ENCODE measurements around the gene RLN3.
"Not testable (repeated sequence)": the region's sequence is repeated elsewhere in the genome, so short reads cannot be mapped to it uniquely, and the experiment has no call there.

RLN3 gene

DNA sequence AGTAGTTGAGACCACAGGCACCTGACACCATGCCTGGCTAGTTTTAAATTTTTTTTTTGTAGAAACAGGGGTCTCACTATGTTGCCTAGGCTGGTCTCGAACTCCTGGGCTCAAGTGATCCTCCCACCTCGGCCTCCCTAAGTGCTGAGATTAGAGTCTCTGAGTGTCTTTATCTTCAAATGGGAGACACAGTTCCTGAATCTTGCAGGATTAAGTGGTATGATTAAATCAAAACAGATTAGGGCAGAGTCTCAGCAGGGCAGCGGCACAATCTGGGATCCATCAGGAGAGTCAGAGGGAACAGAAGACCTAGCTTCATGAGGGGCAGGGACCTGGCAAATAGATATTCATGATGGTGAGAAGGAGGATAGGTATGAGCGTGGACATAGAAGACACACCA, 953 bp downstream of the RLN3 start:
- Mint-ChIP-seq H3K27me3 (no peaks in the 10 kb centered on the region), H3K9me3 (ENCODE audit: low read depth) (no peaks in the 10 kb centered on the region), H3K36me3 (peaks cover under 1% of the 10 kb centered on the region), H3K4me3 (no peak overlapping the region), H3K27ac (peak overlapping the region; percentile 56), H3K4me1 (ENCODE audit: low read depth) (peaks cover 18% of the 10 kb centered on the region)

DNA sequence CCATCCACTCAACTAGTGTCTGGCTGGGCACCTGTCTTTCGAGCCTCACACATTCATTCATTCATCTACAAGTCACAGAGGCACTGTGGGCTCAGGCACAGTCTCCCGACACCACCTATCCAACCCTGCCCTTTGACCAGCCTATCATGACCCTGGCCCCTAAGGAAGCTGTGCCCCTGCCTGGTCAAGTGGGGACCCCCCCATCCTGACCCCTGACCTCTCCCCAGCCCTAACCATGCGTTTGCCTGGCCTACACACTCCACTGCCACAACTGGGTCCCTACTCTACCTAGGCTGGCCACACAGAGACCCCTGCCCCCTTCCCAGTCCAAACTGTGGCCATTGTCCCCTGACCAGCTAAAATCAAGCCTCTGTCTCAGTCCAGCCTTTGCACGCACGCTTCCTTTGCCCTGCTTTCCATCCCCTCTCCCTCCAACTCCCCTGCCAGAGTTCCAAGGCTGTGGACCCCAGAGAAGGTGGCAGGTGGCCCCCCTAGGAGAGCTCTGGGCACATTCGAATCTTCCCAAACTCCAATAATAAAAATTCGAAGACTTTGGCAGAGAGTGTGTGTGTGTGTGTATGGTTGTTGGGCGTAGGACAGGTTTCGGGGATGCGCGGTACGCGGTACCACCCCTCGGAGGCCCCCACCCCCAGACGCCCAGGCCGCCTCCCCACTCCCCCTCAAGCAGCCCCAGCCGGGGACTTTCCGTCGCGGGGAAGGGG, 3.2 kb downstream of the RLN3 start:
- Mint-ChIP-seq H3K4me1 (ENCODE audit: low read depth) (peaks cover 25% of the 10 kb centered on the region), H3K36me3 (peaks cover 3% of the 10 kb centered on the region), H3K27me3 (no peaks in the 10 kb centered on the region), H3K4me3 (peak overlapping the region; percentile 92), H3K9me3 (ENCODE audit: low read depth) (no peaks in the 10 kb centered on the region), H3K27ac (peak overlapping the region; percentile 36)

DNA sequence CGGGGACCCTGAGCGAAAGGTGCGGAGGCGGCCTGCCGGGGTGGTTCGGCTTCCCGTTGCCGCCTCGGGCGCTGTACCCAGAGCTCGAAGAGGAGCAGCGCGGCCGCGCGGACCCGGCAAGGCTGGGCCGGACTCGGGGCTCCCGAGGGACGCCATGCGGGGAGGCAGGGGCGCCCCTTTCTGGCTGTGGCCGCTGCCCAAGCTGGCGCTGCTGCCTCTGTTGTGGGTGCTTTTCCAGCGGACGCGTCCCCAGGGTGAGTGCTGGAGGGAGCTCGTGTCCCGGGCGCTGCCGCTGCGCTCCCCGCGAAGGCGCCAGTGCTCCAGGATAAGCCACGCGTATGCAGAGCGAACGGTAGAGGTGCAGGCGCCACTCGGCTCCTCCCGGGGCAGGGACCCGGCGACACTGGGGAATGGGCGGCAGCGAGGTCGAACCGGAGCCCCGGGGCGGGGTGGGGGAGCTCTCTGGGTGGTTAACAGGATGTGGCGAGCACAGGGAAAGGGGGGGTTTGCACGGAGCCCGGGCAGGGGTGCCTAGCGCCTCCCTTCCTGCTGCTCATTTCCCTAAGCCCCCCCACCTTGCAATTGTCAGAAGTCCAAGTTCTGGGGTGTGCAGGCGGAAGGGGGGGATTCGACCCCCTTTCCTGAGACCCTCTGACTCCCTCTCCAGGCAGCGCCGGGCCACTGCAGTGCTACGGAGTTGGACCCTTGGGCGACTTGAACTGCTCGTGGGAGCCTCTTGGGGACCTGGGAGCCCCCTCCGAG, 4.0 kb downstream of the RLN3 start, which contains the start of gene IL27RA:
TSS of gene IL27RA (plus strand) at position 44 of the 762 bp plus-strand sequence. CDS start at position 155, 111 bp downstream.
- Mint-ChIP-seq H3K36me3 (peaks cover 3% of the 10 kb centered on the region), H3K4me1 (ENCODE audit: low read depth) (peaks cover 27% of the 10 kb centered on the region), H3K27ac (peak within 1 kb of the TSS; percentile 88), H3K4me3 (peak within 1 kb of the TSS; percentile 92), H3K9me3 (ENCODE audit: low read depth) (no peaks in the 10 kb centered on the region), H3K27me3 (no peaks in the 10 kb centered on the region)

DNA sequence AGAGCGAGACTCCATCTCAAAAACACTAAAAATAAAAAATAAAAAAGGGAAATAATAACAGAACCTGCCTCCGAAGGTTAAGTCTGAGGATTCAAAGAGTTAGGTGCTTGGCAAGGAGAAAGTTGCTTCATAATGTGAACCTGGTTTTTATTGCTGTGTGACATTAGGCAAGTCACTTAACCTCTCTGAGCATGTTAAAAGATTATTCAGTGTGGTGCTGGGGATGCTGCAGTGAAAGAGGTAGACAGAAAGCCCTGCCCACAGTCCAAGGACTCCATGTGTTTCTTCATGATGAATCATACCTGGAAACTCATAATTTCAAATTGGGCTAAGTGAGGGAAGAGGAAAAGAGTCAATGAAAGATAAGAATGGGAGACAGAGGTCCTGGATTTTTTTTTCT, 6.0 kb downstream of the RLN3 start:
- Mint-ChIP-seq H3K4me1 (ENCODE audit: low read depth) (peaks cover 29% of the 10 kb centered on the region), H3K9me3 (ENCODE audit: low read depth) (no peaks in the 10 kb centered on the region), H3K27ac (peak overlapping the region; percentile 90), H3K4me3 (peak overlapping the region; percentile 80), H3K27me3 (no peaks in the 10 kb centered on the region), H3K36me3 (peaks cover 3% of the 10 kb centered on the region)

DNA sequence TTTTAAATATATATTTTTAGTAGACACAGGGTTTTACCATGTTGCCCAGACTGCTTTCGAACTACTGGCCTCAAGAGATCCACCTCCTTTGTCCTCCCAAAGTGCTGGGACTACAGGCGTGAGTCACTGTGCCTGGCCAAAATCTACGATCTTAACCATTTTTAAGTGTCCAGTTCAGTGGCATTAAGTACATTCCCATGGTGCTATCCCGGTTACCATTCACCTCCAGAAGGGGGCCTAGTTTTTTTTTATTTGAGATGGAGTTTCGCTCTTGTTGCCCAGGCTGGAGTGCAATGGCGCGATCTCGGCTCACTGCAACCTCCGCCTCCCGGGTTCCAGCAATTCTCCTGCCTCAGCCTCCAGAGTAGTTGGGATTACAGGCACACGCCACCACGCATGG, 7.2 kb downstream of the RLN3 start:
- H3K9me3 Mint-ChIP-seq (ENCODE audit: low read depth); H3K36me3 Mint-ChIP-seq; H3K27ac Mint-ChIP-seq; H3K4me3 Mint-ChIP-seq; H3K27me3 Mint-ChIP-seq: not testable (repeated sequence)
- H3K4me1 Mint-ChIP-seq (ENCODE audit: low read depth): peaks cover 27% of the 10 kb centered on the region

DNA sequence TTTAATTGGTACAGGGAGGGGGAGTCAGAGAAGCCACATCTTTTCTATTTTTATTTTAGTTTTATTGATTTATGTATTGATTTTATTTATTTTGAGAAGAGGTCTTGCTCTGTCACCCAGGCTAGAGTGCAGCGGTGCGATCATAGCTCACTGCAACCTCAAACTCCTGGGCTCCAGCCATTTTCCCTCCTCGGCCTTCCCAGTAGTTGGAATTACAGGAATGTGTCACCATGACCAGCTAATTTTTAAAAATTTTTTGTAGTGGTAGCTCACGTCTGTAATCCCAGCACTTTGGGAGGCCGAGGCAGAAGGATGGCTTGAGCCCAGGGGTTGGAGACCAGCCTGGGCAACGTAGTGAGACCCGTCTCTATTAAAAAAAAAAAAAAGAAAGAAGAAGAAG, 7.8 kb downstream of the RLN3 start:
- H3K4me3 Mint-ChIP-seq: no peak overlapping the region
- H3K36me3 Mint-ChIP-seq: peaks cover 3% of the 10 kb centered on the region
- H3K9me3 Mint-ChIP-seq (ENCODE audit: low read depth): no peaks in the 10 kb centered on the region
- H3K27me3 Mint-ChIP-seq: no peaks in the 10 kb centered on the region
- no peak overlapping the region for H3K27ac Mint-ChIP-seq
- peaks cover 25% of the 10 kb centered on the region for H3K4me1 Mint-ChIP-seq (ENCODE audit: low read depth)

DNA sequence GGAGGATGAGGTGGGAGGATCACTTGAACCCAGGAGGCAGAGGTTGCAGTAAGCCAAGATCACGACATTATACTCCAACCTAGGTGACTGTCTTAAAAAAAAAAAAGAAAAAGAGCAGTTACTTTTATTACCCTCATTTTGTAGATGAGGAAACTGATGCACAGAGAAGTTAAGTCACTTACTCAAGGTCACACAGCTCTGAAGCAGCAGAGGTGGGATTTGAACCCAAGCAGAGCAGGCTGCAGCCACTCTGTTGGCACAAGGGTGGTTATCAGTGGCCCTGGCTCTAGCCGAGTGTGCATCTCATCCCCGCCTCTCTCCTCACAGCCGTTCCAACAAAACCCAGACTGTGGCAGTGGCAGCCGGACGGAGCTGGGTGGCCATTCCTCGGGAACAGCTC, 11.2 kb downstream of the RLN3 start:
- Mint-ChIP-seq H3K4me3 (no peak overlapping the region), H3K9me3 (ENCODE audit: low read depth) (no peaks in the 10 kb centered on the region), H3K36me3 (peaks cover 2% of the 10 kb centered on the region), H3K27ac (no peak overlapping the region), H3K27me3 (no peaks in the 10 kb centered on the region), H3K4me1 (ENCODE audit: low read depth) (peaks cover 14% of the 10 kb centered on the region)

DNA sequence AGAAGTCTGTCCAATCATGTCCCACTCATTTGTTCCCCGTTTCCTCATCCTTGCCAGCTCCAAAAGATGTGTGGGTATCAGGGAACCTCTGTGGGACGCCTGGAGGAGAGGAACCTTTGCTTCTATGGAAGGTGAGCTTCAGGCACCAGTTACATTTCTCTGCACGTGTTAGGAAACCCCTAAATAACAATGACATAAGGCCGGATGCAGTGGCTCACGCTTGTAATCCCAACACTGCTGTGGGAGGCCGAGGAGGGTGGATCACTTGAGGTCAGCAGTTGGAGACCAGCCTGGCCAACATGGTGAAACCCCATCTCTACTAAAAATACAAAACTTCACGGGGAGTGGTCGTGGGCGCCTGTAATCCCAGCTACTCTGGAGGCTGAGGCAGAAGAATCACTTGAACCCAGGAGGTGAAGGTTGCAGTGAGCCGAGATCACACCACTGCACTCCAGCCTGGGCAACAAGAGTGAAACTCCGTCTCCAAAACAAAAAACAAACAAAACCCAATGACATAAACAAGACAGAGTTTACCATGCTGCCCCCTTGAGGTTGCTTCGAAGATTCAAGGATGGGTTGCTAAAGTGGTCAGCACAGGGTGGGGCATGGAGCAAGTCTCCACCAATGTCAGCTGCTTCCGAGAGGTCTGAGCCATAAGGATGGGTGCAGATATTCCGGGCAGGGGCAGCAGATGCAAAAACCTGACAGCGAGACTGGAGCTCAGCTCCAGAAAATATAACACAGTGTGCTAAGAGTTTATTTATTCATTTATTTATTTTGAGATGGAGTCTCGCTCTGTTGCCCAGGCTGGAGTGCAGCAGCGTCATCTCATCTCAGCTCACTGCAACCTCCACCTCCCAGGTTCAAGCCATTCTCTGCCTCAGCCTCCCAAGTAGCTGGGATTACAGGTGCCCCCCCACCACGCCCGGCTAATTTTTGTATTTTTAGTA, 15.0 kb downstream of the RLN3 start:
- not testable (repeated sequence) for H3K4me1 Mint-ChIP-seq (ENCODE audit: low read depth); H3K9me3 Mint-ChIP-seq (ENCODE audit: low read depth); H3K27me3 Mint-ChIP-seq; H3K36me3 Mint-ChIP-seq; H3K4me3 Mint-ChIP-seq
- H3K27ac Mint-ChIP-seq: peak overlapping the region; percentile 64

DNA sequence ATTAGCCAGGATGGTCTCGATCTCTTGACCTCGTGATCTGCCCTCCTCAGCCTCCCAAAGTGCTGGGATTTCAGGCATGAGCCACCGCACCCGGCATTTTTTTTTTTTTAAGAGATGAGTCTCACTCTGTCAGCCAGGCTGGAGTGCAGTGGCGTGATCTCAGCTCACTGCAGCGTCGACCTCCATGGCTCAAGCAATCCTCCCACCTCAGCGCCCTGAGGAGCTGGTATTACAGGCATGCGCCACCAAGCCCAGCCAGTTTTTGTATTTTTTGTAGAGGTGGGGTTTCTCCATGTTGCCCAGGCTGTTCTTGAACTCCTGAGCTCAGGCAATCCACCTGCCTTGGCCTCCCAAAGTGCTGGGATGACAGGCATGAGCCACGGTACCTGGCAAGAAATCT, 19.9 kb downstream of the RLN3 start:
- not testable (repeated sequence) for H3K36me3 Mint-ChIP-seq; H3K27ac Mint-ChIP-seq; H3K27me3 Mint-ChIP-seq; H3K4me3 Mint-ChIP-seq; H3K9me3 Mint-ChIP-seq (ENCODE audit: low read depth)
- peaks cover 10% of the 10 kb centered on the region for H3K4me1 Mint-ChIP-seq (ENCODE audit: low read depth)

DNA sequence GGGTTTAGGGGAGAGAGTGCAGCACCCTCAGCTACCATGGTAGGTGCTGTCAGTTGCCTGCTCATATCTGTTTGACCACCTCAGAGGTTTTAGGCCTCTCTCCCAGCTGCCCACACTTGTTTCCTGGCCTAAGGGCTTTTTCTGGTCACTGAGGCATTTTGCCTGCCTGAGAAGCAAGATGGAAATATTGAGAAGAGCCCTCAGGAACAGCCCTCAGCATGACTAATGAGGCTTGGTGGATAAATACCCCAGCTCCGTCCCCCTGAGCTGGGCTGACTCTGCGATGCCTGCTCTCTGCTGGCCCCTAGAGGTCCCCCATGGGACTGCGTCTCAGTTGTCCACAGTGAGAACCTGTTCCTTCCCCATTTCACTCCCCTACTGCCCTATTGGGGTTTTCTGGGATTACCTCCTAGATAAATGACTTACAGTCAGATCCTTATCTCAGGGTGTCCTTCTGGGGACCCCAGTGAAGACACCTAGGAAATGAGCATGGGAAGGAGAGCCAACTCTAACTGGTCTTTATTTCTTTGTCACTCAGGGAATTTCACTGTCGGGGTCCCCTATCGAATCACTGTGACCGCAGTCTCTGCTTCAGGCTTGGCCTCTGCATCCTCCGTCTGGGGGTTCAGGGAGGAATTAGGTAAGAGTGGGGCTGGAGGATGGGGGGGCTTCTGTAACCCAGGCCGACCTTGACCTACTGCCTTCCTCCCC, 20.6 kb downstream of the RLN3 start:
- peak overlapping the region; percentile 28 for H3K27ac Mint-ChIP-seq
- H3K36me3 Mint-ChIP-seq: peaks cover 5% of the 10 kb centered on the region
- no peaks in the 10 kb centered on the region for H3K27me3 Mint-ChIP-seq
- no peak overlapping the region for H3K4me3 Mint-ChIP-seq
- no peaks in the 10 kb centered on the region for H3K9me3 Mint-ChIP-seq (ENCODE audit: low read depth)
- H3K4me1 Mint-ChIP-seq (ENCODE audit: low read depth): peaks cover 9% of the 10 kb centered on the region

DNA sequence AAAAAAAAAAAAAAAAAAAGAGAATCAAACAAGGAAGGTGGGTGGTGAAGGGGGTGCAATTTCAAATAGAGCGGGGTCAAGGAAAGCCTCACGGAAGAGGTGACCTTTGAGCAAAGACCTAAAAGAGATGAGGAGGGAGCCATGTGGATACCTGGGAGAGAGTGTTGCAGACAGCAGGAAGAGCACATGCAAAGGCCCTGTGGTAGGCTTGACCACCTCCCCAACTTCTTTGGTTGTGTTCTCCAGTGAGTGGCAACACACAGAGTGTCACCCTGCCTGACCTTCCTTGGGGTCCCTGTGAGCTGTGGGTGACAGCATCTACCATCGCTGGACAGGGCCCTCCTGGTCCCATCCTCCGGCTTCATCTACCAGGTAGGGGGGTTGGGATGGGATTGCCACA, 22.6 kb downstream of the RLN3 start:
- H3K9me3 Mint-ChIP-seq (ENCODE audit: low read depth): no peaks in the 10 kb centered on the region
- no peak overlapping the region for H3K4me3 Mint-ChIP-seq
- H3K4me1 Mint-ChIP-seq (ENCODE audit: low read depth): peaks cover 10% of the 10 kb centered on the region
- H3K27me3 Mint-ChIP-seq: no peaks in the 10 kb centered on the region
- H3K36me3 Mint-ChIP-seq: peaks cover 5% of the 10 kb centered on the region
- H3K27ac Mint-ChIP-seq: no peak overlapping the region

DNA sequence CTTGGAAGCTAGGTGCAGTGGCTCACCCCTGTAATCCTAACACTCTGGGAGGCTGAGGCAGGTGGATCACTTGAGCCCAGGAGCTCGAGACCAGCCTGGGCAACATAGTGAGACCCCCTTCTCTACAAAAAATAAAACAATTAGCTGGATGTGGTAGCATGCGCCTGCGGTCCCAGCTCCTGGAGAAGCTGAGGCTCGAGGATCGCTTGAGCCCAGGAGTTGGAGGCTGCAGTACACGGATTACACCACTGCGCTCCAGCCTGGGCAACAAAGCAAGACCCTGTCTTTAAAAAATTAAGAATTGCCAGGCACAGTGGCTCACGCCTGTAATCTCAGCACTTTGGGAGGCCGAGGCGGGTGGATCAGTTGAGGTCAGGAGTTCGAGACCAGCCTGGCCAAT, 23.0 kb downstream of the RLN3 start:
- not testable (repeated sequence) for H3K9me3 Mint-ChIP-seq (ENCODE audit: low read depth); H3K27me3 Mint-ChIP-seq; H3K36me3 Mint-ChIP-seq; H3K4me3 Mint-ChIP-seq; H3K27ac Mint-ChIP-seq; H3K4me1 Mint-ChIP-seq (ENCODE audit: low read depth)

DNA sequence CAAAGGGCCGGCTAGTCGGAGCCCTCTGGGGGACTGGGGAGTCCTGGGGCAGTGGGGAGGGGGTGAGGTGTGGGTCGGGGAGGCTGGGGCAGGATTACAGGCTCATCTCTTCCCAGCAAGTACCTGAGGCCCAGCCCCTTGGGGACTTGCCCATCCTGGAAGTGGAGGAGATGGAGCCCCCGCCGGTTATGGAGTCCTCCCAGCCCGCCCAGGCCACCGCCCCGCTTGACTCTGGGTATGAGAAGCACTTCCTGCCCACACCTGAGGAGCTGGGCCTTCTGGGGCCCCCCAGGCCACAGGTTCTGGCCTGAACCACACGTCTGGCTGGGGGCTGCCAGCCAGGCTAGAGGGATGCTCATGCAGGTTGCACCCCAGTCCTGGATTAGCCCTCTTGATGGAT, 24.0 kb downstream of the RLN3 start:
- Mint-ChIP-seq H3K4me3 (no peak overlapping the region), H3K4me1 (ENCODE audit: low read depth) (peaks cover 6% of the 10 kb centered on the region), H3K9me3 (ENCODE audit: low read depth) (no peaks in the 10 kb centered on the region), H3K36me3 (peaks cover 5% of the 10 kb centered on the region), H3K27me3 (no peaks in the 10 kb centered on the region), H3K27ac (no peak overlapping the region)

DNA sequence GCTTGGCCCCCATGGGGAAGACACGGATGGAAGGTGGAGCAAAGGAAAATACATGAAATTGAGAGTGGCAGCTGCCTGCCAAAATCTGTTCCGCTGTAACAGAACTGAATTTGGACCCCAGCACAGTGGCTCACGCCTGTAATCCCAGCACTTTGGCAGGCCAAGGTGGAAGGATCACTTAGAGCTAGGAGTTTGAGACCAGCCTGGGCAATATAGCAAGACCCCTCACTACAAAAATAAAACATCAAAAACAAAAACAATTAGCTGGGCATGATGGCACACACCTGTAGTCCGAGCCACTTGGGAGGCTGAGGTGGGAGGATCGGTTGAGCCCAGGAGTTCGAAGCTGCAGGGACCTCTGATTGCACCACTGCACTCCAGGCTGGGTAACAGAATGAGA, 24.5 kb downstream of the RLN3 start:
- peaks cover 6% of the 10 kb centered on the region for H3K4me1 Mint-ChIP-seq (ENCODE audit: low read depth)
- H3K27ac Mint-ChIP-seq: no peak overlapping the region
- H3K4me3 Mint-ChIP-seq: no peak overlapping the region
- peaks cover 5% of the 10 kb centered on the region for H3K36me3 Mint-ChIP-seq
- H3K27me3 Mint-ChIP-seq: no peaks in the 10 kb centered on the region
- no peaks in the 10 kb centered on the region for H3K9me3 Mint-ChIP-seq (ENCODE audit: low read depth)

Data from activated naive CD8-positive, alpha-beta T cell (primary cell).